Activated T-cell treated with anti-CD3 and anti-CD28 coated beads for 48 hours (primary cell): ENCODE data around the gene ZG16.
"Not testable (repeated sequence)": the region's sequence is repeated elsewhere in the genome, so short reads cannot be mapped to it uniquely, and the experiment has no call there.

ENCODE experiments used
- DNase-seq: peaks from one replicate; pipeline ENCODE4 v3.0.0-alpha.2; 2020; ENCODE audit warnings: low read depth

ZG16 gene

GRCh38 chr16:29787155-29787554 lies 9.1 kb downstream of the ZG16 start:
- not testable (repeated sequence) for DNase-seq

GRCh38 chr16:29789775-29790182 lies 11.7 kb downstream of the ZG16 start:
- DNase-seq: no peak

GRCh38 chr16:29790183-29790948 lies 12.3 kb downstream of the ZG16 start, which contains the start of gene KIF22:
Gene KIF22, plus strand, starts transcription at chr16:29790751. Its CDS starts 9 bp downstream, at chr16:29790760.
- DNase-seq: peak; percentile 100

GRCh38 chr16:29790949-29791844 lies 13.1 kb downstream of the ZG16 start:
- no peak for DNase-seq

GRCh38 chr16:29791845-29792807 lies 14.1 kb downstream of the ZG16 start:
- no peak for DNase-seq

GRCh38 chr16:29793153-29793552 lies 15.1 kb downstream of the ZG16 start:
- DNase-seq: not testable (repeated sequence)

- DNase-seq: no peak
These were observed 16.2 kb downstream of the ZG16 start for GRCh38 chr16:29794231-29794710.

- no peak for DNase-seq
These were observed 24.4 kb downstream of the ZG16 start for GRCh38 chr16:29802416-29802935.

- no peak for DNase-seq
These were observed 26.0 kb downstream of the ZG16 start for GRCh38 chr16:29804020-29804419.

- DNase-seq: no peak
These were observed 26.6 kb downstream of the ZG16 start for GRCh38 chr16:29804455-29805231.

GRCh38 chr16:29805232-29806098 lies 27.4 kb downstream of the ZG16 start:
- DNase-seq: peak; percentile 98

- DNase-seq: peak; percentile 75
These were observed 28.1 kb downstream of the ZG16 start, which contains the start of gene MAZ for GRCh38 chr16:29806099-29806579. Gene MAZ, plus strand, starts transcription at chr16:29806529. Its CDS starts 173 bp downstream, at chr16:29806702.

GRCh38 chr16:29806641-29807425 lies 28.8 kb downstream of the ZG16 start:
- peak; percentile 69 for DNase-seq

- DNase-seq: peak; percentile 85
These were observed 29.6 kb downstream of the ZG16 start for GRCh38 chr16:29807426-29808218.

- no peak for DNase-seq
These were observed 30.3 kb downstream of the ZG16 start for GRCh38 chr16:29808219-29808900.

GRCh38 chr16:29809031-29809747 lies 31.1 kb downstream of the ZG16 start:
- DNase-seq: no peak
